Activated naive CD8-positive, alpha-beta T cell treated with anti-CD3 and anti-CD28 coated beads for 36 hours (primary cell): ENCODE results near the gene GJA8. TPM values are rescaled to one million over a fixed set of nuclear protein-coding genes. Genes with fewer than 3 reads are reported as not detected.
"Not testable (repeated sequence)": the region's sequence is repeated elsewhere in the genome, so short reads cannot be mapped to it uniquely, and the experiment has no call there.

Experiments used
- DNase-seq: peaks from one replicate; pipeline ENCODE4 v3.0.0; 2021
- H3K27ac Mint-ChIP-seq: one replicate; pipeline ENCODE4 v1.8.0; 2022; ENCODE audit warnings: mild to moderate bottlenecking, moderate library complexity, mixed read lengths
- H3K27me3 Mint-ChIP-seq: one replicate; pipeline ENCODE4 v1.8.0; 2022; ENCODE audit warnings: mild to moderate bottlenecking, mixed read lengths
- H3K36me3 Mint-ChIP-seq: one replicate; pipeline ENCODE4 v1.8.0; 2021; ENCODE audit warnings: mild to moderate bottlenecking, mixed read lengths
- H3K4me1 Mint-ChIP-seq: one replicate; pipeline ENCODE4 v1.8.0; 2021; ENCODE audit warnings: mixed read lengths
- H3K4me3 Mint-ChIP-seq: one replicate; pipeline ENCODE4 v1.8.0; 2022; ENCODE audit warnings: mild to moderate bottlenecking, moderate library complexity, mixed read lengths
- H3K9me3 Mint-ChIP-seq: one replicate; pipeline ENCODE4 v1.8.0; 2022; ENCODE audit warnings: mixed read lengths
- total RNA-seq, 2 experiments: library from RNA; stranded (reverse); gene quantifications; one replicate each; pipeline ENCODE4 v1.2.3, GENCODE V29; 2021

Gene GJA8
- total RNA-seq, 2 experiments from 2014 or later = not detected

- peaks cover 10% of the 10 kb centered on the region for H3K4me1 Mint-ChIP-seq
- H3K9me3 Mint-ChIP-seq = no peaks in the 10 kb centered on the region
- H3K27me3 Mint-ChIP-seq = peaks cover 3% of the 10 kb centered on the region
- no peak overlapping the region for H3K27ac Mint-ChIP-seq
- H3K36me3 Mint-ChIP-seq = no peaks in the 10 kb centered on the region
- no peak overlapping the region for H3K4me3 Mint-ChIP-seq
- DNase-seq = no peak
Observed at GRCh38 chr1:147904726-147905125, 2.1 kb downstream of the GJA8 start.

GRCh38 chr1:147907786-147908509, 5.4 kb downstream of the GJA8 start:
- H3K4me1 Mint-ChIP-seq = peaks cover 10% of the 10 kb centered on the region
- H3K27ac Mint-ChIP-seq = no peak overlapping the region

GRCh38 chr1:147912553-147912952, 10.0 kb downstream of the GJA8 start:
- H3K4me3 Mint-ChIP-seq = no peak overlapping the region
- peaks cover 16% of the 10 kb centered on the region for H3K27me3 Mint-ChIP-seq

More at GRCh38 chr1:147907786-147908509, 5.4 kb downstream of the GJA8 start:
- no peak for DNase-seq
- Mint-ChIP-seq H3K4me3 (no peak overlapping the region), H3K9me3 (no peaks in the 10 kb centered on the region), H3K27me3 (peaks cover 3% of the 10 kb centered on the region), H3K36me3 (no peaks in the 10 kb centered on the region)

GRCh38 chr1:147913362-147913942, 10.9 kb downstream of the GJA8 start:
- Mint-ChIP-seq H3K4me3 (no peak overlapping the region), H3K27ac (no peak overlapping the region), H3K36me3 (no peaks in the 10 kb centered on the region), H3K4me1 (no peaks in the 10 kb centered on the region), H3K27me3 (peaks cover 17% of the 10 kb centered on the region), H3K9me3 (no peaks in the 10 kb centered on the region)
- no peak for DNase-seq

More at GRCh38 chr1:147912553-147912952, 10.0 kb downstream of the GJA8 start:
- H3K4me1 Mint-ChIP-seq = no peaks in the 10 kb centered on the region
- H3K27ac Mint-ChIP-seq = no peak overlapping the region
- no peaks in the 10 kb centered on the region for H3K36me3 Mint-ChIP-seq
- DNase-seq = no peak
- H3K9me3 Mint-ChIP-seq = no peaks in the 10 kb centered on the region

GRCh38 chr1:147919896-147920295, 17.3 kb downstream of the GJA8 start:
- Mint-ChIP-seq H3K36me3 (no peaks in the 10 kb centered on the region), H3K4me3 (no peak overlapping the region), H3K27ac (no peak overlapping the region), H3K9me3 (no peaks in the 10 kb centered on the region), H3K27me3 (peaks cover 15% of the 10 kb centered on the region), H3K4me1 (peaks cover 5% of the 10 kb centered on the region)
- no peak for DNase-seq

GRCh38 chr1:147924813-147925212, 22.2 kb downstream of the GJA8 start:
- no peak overlapping the region for H3K4me3 Mint-ChIP-seq
- H3K27ac Mint-ChIP-seq = no peak overlapping the region
- H3K4me1 Mint-ChIP-seq = peaks cover 14% of the 10 kb centered on the region
- H3K9me3 Mint-ChIP-seq = no peaks in the 10 kb centered on the region
- no peaks in the 10 kb centered on the region for H3K36me3 Mint-ChIP-seq
- DNase-seq = peak; percentile 10
- no peaks in the 10 kb centered on the region for H3K27me3 Mint-ChIP-seq

- DNase-seq, H3K4me3 Mint-ChIP-seq, H3K36me3 Mint-ChIP-seq, H3K9me3 Mint-ChIP-seq, H3K27me3 Mint-ChIP-seq, H3K27ac Mint-ChIP-seq: not testable (repeated sequence)
- H3K4me1 Mint-ChIP-seq = peaks cover 34% of the 10 kb centered on the region
Observed at GRCh38 chr1:147927215-147927614, 24.6 kb downstream of the GJA8 start.

GRCh38 chr1:147927689-147928088, 25.1 kb downstream of the GJA8 start:
- DNase-seq, H3K27me3 Mint-ChIP-seq, H3K4me3 Mint-ChIP-seq, H3K27ac Mint-ChIP-seq, H3K9me3 Mint-ChIP-seq, H3K36me3 Mint-ChIP-seq: not testable (repeated sequence)
- H3K4me1 Mint-ChIP-seq = peaks cover 38% of the 10 kb centered on the region

- not testable (repeated sequence) for H3K36me3 Mint-ChIP-seq
Observed at GRCh38 chr1:147928236-147929132, 25.9 kb downstream of the GJA8 start, which contains the start of gene GPR89B. TSS of gene GPR89B (plus strand) at chr1:147928420. CDS start at chr1:147928537, 117 bp downstream.

GRCh38 chr1:147931137-147931536, 28.5 kb downstream of the GJA8 start:
- not testable (repeated sequence) for H3K4me3 Mint-ChIP-seq, H3K27ac Mint-ChIP-seq
- H3K36me3 Mint-ChIP-seq = peaks cover 11% of the 10 kb centered on the region

More at GRCh38 chr1:147928236-147929132, 25.9 kb downstream of the GJA8 start, which contains the start of gene GPR89B:
- Mint-ChIP-seq H3K4me3 (peak within 1 kb of the TSS; percentile 83), H3K4me1 (peaks cover 38% of the 10 kb centered on the region), H3K27ac (peak within 1 kb of the TSS; percentile 73)
- H3K9me3 Mint-ChIP-seq, H3K27me3 Mint-ChIP-seq: not testable (repeated sequence)
- peak; percentile 91 for DNase-seq

GRCh38 chr1:147935296-147935695, 32.7 kb downstream of the GJA8 start:
- Mint-ChIP-seq H3K4me1 (peaks cover 24% of the 10 kb centered on the region), H3K36me3 (peaks cover 17% of the 10 kb centered on the region)
- not testable (repeated sequence) for H3K27ac Mint-ChIP-seq, H3K9me3 Mint-ChIP-seq, H3K27me3 Mint-ChIP-seq, H3K4me3 Mint-ChIP-seq, DNase-seq

More at GRCh38 chr1:147931137-147931536, 28.5 kb downstream of the GJA8 start:
- not testable (repeated sequence) for H3K9me3 Mint-ChIP-seq, DNase-seq, H3K27me3 Mint-ChIP-seq
- peaks cover 28% of the 10 kb centered on the region for H3K4me1 Mint-ChIP-seq

GRCh38 chr1:147940456-147940855, 37.9 kb downstream of the GJA8 start:
- H3K4me1 Mint-ChIP-seq, H3K9me3 Mint-ChIP-seq, H3K4me3 Mint-ChIP-seq, H3K27me3 Mint-ChIP-seq, H3K27ac Mint-ChIP-seq, H3K36me3 Mint-ChIP-seq, DNase-seq: not testable (repeated sequence)

GRCh38 chr1:147942563-147942962, 40.0 kb downstream of the GJA8 start:
- H3K27ac Mint-ChIP-seq, H3K36me3 Mint-ChIP-seq, H3K4me3 Mint-ChIP-seq, H3K27me3 Mint-ChIP-seq, H3K9me3 Mint-ChIP-seq, DNase-seq, H3K4me1 Mint-ChIP-seq: not testable (repeated sequence)

GRCh38 chr1:147949517-147949916, 46.9 kb downstream of the GJA8 start:
- not testable (repeated sequence) for H3K27me3 Mint-ChIP-seq, H3K27ac Mint-ChIP-seq, H3K4me1 Mint-ChIP-seq, DNase-seq, H3K36me3 Mint-ChIP-seq, H3K4me3 Mint-ChIP-seq, H3K9me3 Mint-ChIP-seq
